ENCODE results near the gene GNG12. TPM values are rescaled to one million over a fixed set of nuclear protein-coding genes. Genes with fewer than 3 reads are reported as not detected.
A peak's percentile ranks its signal among the peaks of the same experiment; 100 is the strongest.

Gene GNG12
- total RNA-seq, 1 experiment from 2014 or later, result 66.1 TPM

GRCh38 chr1:67771152-67771551 is 62.1 kb downstream of the GNG12 start:
- intact Hi-C loops (cut with micrococcal nuclease), result loop anchor here (1.0 kb wide), 1 partner anchor 79 kb away; no protein-coding TSS in a partner anchor
- peaks cover 4% of the 10 kb centered on the region; the same call in 1 of the 2 replicates for H3K79me2 ChIP-seq (ENCODE audit: low read length)
- TF ChIP-seq EZH2phosphoT487 (IDR thresholded peaks at IDR 0.05; ENCODE audit: borderline replicate concordance, low read length), result no peak
- peak; percentile 70 for TF ChIP-seq CTCF (conservative IDR thresholded peaks at IDR 0.05; ENCODE audit: low read depth, low read length)
- no peak for TF ChIP-seq EZH2 (IDR thresholded peaks at IDR 0.05; ENCODE audit: low read length, unreplicated experiment)
- POLR2A ChIA-PET (ENCODE audit: unreplicated experiment), result interaction anchor here (0.5 to 0.9 kb wide), 4 partner anchors 60 to 644 kb away, joined by 3 to 7 read pairs (median 4); partner anchors contain the start of gene GADD45A
- no peak overlapping the region for H2AFZ ChIP-seq (ENCODE audit: low read length)
- H3K4me3 ChIP-seq (ENCODE audit: low read length), result no peak overlapping the region
- ATAC-seq (peak; percentile 81), DNase-seq (peak; percentile 98)
- no peaks in the 10 kb centered on the region for H4K20me1 ChIP-seq (ENCODE audit: low read length)
- H3K27me3 ChIP-seq (ENCODE audit: low read length), result no peaks in the 10 kb centered on the region
- no peaks in the 10 kb centered on the region for H3K9me2 ChIP-seq (replicated peaks; ENCODE audit: low read length)
- H3K36me3 ChIP-seq (ENCODE audit: low read depth, low read length), result no peaks in the 10 kb centered on the region
- H3F3A ChIP-seq (ENCODE audit: low read length, unreplicated experiment), result no peaks in the 10 kb centered on the region
- H3K9me3 ChIP-seq (ENCODE audit: low read length), result no peaks in the 10 kb centered on the region
- H3K9ac ChIP-seq (ENCODE audit: low read length), result no peak overlapping the region
- H3K4me2 ChIP-seq (ENCODE audit: low read length), result peak overlapping the region; percentile 9
- no TSS peak for BruUV-seq (replicated peaks)
- CTCF ChIA-PET, result interaction anchor here (0.7 to 1.0 kb wide), 2 partner anchors 11 to 60 kb away, joined by 3 to 4 read pairs; no protein-coding TSS in a partner anchor
- peak overlapping the region; percentile 79 for H3K27ac ChIP-seq (ENCODE audit: low read length)
- peaks cover 40% of the 10 kb centered on the region for H3K4me1 ChIP-seq (ENCODE audit: insufficient read depth, low read length)

- ATAC-seq, result no peak
Observed at GRCh38 chr1:67769633-67770256, 63.5 kb downstream of the GNG12 start.

More at GRCh38 chr1:67769633-67770256, 63.5 kb downstream of the GNG12 start:
- H3K4me2 ChIP-seq (ENCODE audit: low read length), result no peak overlapping the region
- no peaks in the 10 kb centered on the region for H4K20me1 ChIP-seq (ENCODE audit: low read length)
- no peak overlapping the region for H2AFZ ChIP-seq (ENCODE audit: low read length)
- H3K4me1 ChIP-seq (ENCODE audit: insufficient read depth, low read length), result peaks cover 47% of the 10 kb centered on the region
- POLR2A ChIA-PET (ENCODE audit: unreplicated experiment), result no interaction called here
- intact Hi-C loops (cut with micrococcal nuclease), result loop anchor here (10.0 kb wide), 1 partner anchor 145 kb away; no protein-coding TSS in a partner anchor
- H3K27ac ChIP-seq (ENCODE audit: low read length), result no peak overlapping the region
- no peak overlapping the region for H3K4me3 ChIP-seq (ENCODE audit: low read length)
- H3K9me3 ChIP-seq (ENCODE audit: low read length), result no peaks in the 10 kb centered on the region
- no peaks in the 10 kb centered on the region for H3K9me2 ChIP-seq (replicated peaks; ENCODE audit: low read length)
- H3K27me3 ChIP-seq (ENCODE audit: low read length), result no peaks in the 10 kb centered on the region
- CTCF ChIA-PET, result no interaction called here
- DNase-seq, result no peak
- H3K36me3 ChIP-seq (ENCODE audit: low read depth, low read length), result no peaks in the 10 kb centered on the region
- no TSS peak for BruUV-seq (replicated peaks)
- H3K79me2 ChIP-seq (ENCODE audit: low read length), result peaks cover 11% of the 10 kb centered on the region
- no peaks in the 10 kb centered on the region for H3F3A ChIP-seq (ENCODE audit: low read length, unreplicated experiment)
- no peak overlapping the region for H3K9ac ChIP-seq (ENCODE audit: low read length)
- no peak for TF ChIP-seq CTCF (conservative IDR thresholded peaks at IDR 0.05; ENCODE audit: low read depth, low read length)
- no peak for TF ChIP-seq EZH2 (IDR thresholded peaks at IDR 0.05; ENCODE audit: low read length, unreplicated experiment)
- TF ChIP-seq EZH2phosphoT487 (IDR thresholded peaks at IDR 0.05; ENCODE audit: borderline replicate concordance, low read length), result no peak
